ENCODE results near the gene PANX1.

The PANX1 gene, protein sequence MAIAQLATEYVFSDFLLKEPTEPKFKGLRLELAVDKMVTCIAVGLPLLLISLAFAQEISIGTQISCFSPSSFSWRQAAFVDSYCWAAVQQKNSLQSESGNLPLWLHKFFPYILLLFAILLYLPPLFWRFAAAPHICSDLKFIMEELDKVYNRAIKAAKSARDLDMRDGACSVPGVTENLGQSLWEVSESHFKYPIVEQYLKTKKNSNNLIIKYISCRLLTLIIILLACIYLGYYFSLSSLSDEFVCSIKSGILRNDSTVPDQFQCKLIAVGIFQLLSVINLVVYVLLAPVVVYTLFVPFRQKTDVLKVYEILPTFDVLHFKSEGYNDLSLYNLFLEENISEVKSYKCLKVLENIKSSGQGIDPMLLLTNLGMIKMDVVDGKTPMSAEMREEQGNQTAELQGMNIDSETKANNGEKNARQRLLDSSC

DNA sequence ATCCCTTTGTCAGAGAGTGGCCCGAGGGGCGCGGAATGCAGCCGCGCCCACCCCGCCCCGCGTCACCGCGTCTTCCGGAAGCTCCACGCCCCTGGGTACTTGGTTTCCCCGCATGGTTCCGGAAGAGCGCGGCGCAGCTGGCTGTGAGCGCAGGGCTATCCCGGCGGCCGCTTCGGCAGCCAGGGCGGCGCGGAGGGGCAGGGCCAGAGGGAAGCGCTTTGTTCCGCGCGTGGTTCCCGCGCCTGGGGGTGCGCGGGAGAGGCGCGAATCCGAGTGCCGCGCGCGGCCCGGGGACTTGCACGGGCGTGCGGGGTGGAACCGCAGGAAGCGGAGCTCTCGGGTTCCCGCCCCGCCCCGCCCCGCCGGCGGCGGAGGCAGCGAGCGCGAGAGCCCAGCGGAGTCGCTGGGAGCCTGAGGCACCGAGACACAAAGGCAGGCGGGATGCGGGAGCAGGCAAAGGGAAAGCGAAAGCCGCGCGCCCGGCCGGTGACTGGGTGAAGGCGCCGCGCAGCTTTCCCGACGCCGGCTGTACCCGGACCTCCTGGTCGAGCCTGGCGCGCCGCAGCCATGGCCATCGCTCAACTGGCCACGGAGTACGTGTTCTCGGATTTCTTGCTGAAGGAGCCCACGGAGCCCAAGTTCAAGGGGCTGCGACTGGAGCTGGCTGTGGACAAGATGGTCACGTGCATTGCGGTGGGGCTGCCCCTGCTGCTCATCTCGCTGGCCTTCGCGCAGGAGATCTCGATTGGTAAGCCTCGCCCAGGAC is at the start of gene PANX1:
TSS of gene PANX1 (plus strand) at position 96 of the 766 bp plus-strand sequence. CDS start at position 568, 472 bp downstream.
- no peak for TF ChIP-seq CTCF (IDR thresholded peaks at IDR 0.05; ENCODE audit: low read depth, low read length)
- peak; percentile 87 for DNase-seq
- Histone ChIP-seq H3K27ac (peak within 1 kb of the TSS; percentile 94), H3K4me3 (ENCODE audit: low read depth, low read length) (peak within 1 kb of the TSS; percentile 97), H3K9me3 (ENCODE audit: severe bottlenecking) (peaks cover 3% of the 10 kb centered on the region), H3K27me3 (ENCODE audit: insufficient read depth, low read depth, severe bottlenecking) (no peaks in the 10 kb centered on the region), H3K36me3 (no peaks in the 10 kb centered on the region; the same call in 1 of the 2 replicates)

DNA sequence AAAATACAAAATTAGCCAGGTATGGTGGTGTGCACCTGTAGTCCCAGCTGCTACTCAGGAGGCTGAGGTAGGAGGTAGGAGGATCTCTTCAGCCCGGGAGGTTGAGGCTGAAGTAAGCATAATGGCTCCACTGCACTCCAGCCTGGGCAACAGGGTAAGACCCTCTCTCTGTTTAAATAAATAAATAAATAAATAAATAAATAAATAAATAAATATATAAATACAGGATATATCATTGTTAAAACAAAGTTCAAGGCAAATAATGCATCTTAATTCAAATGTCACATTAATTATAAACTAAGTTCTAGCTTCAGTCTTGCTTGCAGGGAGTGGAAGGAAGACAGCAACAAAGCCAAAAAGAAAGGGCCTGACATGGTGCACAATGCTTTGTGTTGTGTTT is 44.5 kb upstream of the PANX1 start:
- H3K36me3 ChIP-seq = no peaks in the 10 kb centered on the region
- no peaks in the 10 kb centered on the region for H3K9me3 ChIP-seq (ENCODE audit: severe bottlenecking)
- H3K27ac ChIP-seq = no peak overlapping the region
- DNase-seq = no peak
- no peak overlapping the region for H3K4me3 ChIP-seq (ENCODE audit: low read depth, low read length)
- TF ChIP-seq CTCF (IDR thresholded peaks at IDR 0.05; ENCODE audit: low read depth, low read length) = no peak
- H3K27me3 ChIP-seq (ENCODE audit: insufficient read depth, low read depth, severe bottlenecking) = no peaks in the 10 kb centered on the region

DNA sequence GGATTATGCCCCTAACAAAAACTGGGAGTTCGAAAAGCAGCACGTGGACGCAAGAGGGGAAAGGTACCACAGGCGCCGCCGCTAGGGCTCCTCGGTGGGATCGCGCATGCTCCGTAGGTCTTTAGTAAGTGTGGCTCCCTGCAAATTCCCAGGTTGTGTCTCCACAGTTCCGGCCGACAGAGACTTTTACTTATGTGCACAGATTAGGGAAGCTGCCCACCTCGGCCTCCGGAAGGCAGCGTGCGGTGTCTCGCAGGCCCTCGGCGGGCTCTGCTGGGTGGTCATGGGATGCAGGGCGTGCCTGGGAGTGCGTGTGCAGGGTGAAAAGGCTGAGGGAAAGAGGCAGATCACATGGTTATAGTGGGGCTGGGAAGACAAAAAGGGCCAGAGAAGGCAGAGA is 39.7 kb upstream of the PANX1 start:
- H3K4me3 ChIP-seq (ENCODE audit: low read depth, low read length) = no peak overlapping the region
- H3K27ac ChIP-seq = no peak overlapping the region
- H3K27me3 ChIP-seq (ENCODE audit: insufficient read depth, low read depth, severe bottlenecking) = no peaks in the 10 kb centered on the region
- H3K9me3 ChIP-seq (ENCODE audit: severe bottlenecking) = no peaks in the 10 kb centered on the region
- TF ChIP-seq CTCF (IDR thresholded peaks at IDR 0.05; ENCODE audit: low read depth, low read length) = no peak
- DNase-seq = no peak
- H3K36me3 ChIP-seq = no peaks in the 10 kb centered on the region

DNA sequence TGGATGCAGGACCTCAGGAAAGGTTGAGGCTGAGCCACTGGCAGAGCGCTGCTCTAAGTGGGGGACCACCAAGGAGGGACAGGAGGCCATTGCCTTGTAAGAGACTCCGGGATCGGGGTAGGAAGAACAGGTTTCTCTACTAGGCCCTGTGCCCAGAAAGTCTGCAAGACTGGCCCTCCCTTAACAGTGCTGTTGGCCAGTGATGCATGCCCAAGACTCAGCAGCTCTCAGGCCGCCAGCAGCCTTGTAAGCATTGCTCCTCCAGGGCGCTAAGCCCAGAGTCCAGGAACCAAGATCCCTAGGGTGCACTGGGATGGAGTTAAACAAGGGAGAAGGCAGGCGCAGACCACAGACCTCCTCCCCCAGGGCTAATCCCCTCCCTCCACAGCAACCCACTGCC is 39.3 kb upstream of the PANX1 start:
- Histone ChIP-seq H3K36me3 (no peaks in the 10 kb centered on the region), H3K27ac (no peak overlapping the region), H3K4me3 (ENCODE audit: low read depth, low read length) (no peak overlapping the region), H3K9me3 (ENCODE audit: severe bottlenecking) (no peaks in the 10 kb centered on the region), H3K27me3 (ENCODE audit: insufficient read depth, low read depth, severe bottlenecking) (no peaks in the 10 kb centered on the region)
- no peak for TF ChIP-seq CTCF (IDR thresholded peaks at IDR 0.05; ENCODE audit: low read depth, low read length)
- no peak for DNase-seq

DNA sequence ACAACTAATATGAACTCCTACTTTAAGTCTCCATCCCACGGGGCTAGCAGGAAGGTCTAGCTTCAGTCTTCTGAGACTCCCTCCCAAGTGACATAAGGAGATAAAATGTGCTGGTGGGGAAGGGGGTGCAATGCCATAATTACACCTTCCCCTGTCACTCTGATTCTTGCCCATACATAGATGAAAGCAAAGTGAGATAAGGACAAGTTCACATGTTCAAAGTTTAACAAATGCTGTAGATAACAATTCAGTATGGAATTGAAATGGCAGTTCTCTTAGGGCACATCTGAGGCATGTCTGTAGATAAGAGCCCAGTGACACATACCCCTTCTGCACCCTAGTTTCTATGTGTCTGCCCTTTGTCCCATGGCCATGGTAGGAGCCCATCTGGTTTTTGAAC is 38.2 kb upstream of the PANX1 start:
- H3K27me3 ChIP-seq (ENCODE audit: insufficient read depth, low read depth, severe bottlenecking) = no peaks in the 10 kb centered on the region
- no peak for DNase-seq
- no peak overlapping the region for H3K4me3 ChIP-seq (ENCODE audit: low read depth, low read length)
- TF ChIP-seq CTCF (IDR thresholded peaks at IDR 0.05; ENCODE audit: low read depth, low read length) = no peak
- no peaks in the 10 kb centered on the region for H3K36me3 ChIP-seq
- no peaks in the 10 kb centered on the region for H3K9me3 ChIP-seq (ENCODE audit: severe bottlenecking)
- H3K27ac ChIP-seq = no peak overlapping the region
